GM12878 (cell line): ENCODE measurements around the gene UROC1. TPM values are rescaled to one million over a fixed set of nuclear protein-coding genes. Genes with fewer than 3 reads are reported as not detected.

Experiments
- ATAC-seq: fragments of 200-7000 bp; cut with Tn5 transposase; 3 replicates; pipeline ENCODE4 v1.9.1; 2020; ENCODE audit warnings: mild to moderate bottlenecking, moderate library complexity
- BruUV-seq: library from RNA; stranded (reverse); fragments of 400-500 nt; replicated peaks from 2 replicates; lab custom pipeline; 2021; lab: Mats Ljungman, UMichigan
- CTCF ChIA-PET: fragments of 300-600 bp; sonication (Branson Sonifier 250); formaldehyde crosslinking; extraction: SDS; loops from one replicate; lab custom pipeline; 2021; ENCODE audit warnings: inconsistent platforms; lab: Yijun Ruan, JAX
- POLR2A ChIA-PET: fragments of 350-600 bp; formaldehyde crosslinking; extraction: SDS; loops from one replicate; lab custom pipeline; 2021; ENCODE audit warnings: inconsistent platforms; lab: Charles Lee
- RAD21 ChIA-PET: fragments of 300-600 bp; sonication (Branson Sonifier 250); formaldehyde crosslinking; loops from one replicate; lab custom pipeline; 2023; ENCODE audit warnings: antibody characterized with exemption; ENCODE audit not compliant: unreplicated experiment; lab: Charles Lee
- SMC1A ChIA-PET: fragments of 300-600 bp; sonication (Branson Sonifier 250); formaldehyde crosslinking; loops from one replicate; lab custom pipeline; 2023; ENCODE audit not compliant: unreplicated experiment, uncharacterized antibody; lab: Charles Lee
- DNase-seq: peaks from one replicate; pipeline ENCODE4 v3.0.0-alpha.2; 2011; ENCODE audit warnings: low read depth, low spot score
- FAIRE-seq: peaks from 3 replicates; lab custom pipeline; 2011; peaks lifted over from hg19 to GRCh38; lab: Jason Lieb, UNC
- H2AFZ ChIP-seq: 2 replicates; pipeline ENCODE4 v1.6.0; 2011; ENCODE audit warnings: low read depth, low read length, control low read depth; ENCODE audit not compliant: control insufficient read depth
- H3K27ac ChIP-seq: 2 replicates; pipeline ENCODE4 v1.5.1; 2011; ENCODE audit warnings: control low read depth; ENCODE audit not compliant: control insufficient read depth, insufficient read depth
- H3K27me3 ChIP-seq, 2 experiments: replicated peaks in 1 of 2; 2 replicates each; pipeline versions ENCODE4 v1.6.0 to v1.6.1; 2011; ENCODE audit warnings: low read length in 1 of 2; ENCODE audit not compliant: control insufficient read depth in 2 of 2, insufficient read depth in 2 of 2
- H3K36me3 ChIP-seq, 2 experiments: 2 replicates each; pipeline ENCODE4 v1.5.1; 2011; ENCODE audit warnings: low read length in 1 of 2; ENCODE audit not compliant: control insufficient read depth in 2 of 2, insufficient read depth in 2 of 2
- H3K4me1 ChIP-seq: 2 replicates; pipeline ENCODE4 v1.6.1; 2011; ENCODE audit warnings: mild to moderate bottlenecking, low read length, moderate library complexity, mixed read lengths; ENCODE audit not compliant: control insufficient read depth, insufficient read depth
- H3K4me2 ChIP-seq: 2 replicates; pipeline ENCODE4 v1.6.0; 2011; ENCODE audit warnings: control low read depth; ENCODE audit not compliant: control insufficient read depth, insufficient read depth
- H3K4me3 ChIP-seq: fragments of 200-600 bp; sonication (generic); 2 replicates; pipeline ENCODE4 v1.5.1; 2016
- H3K79me2 ChIP-seq: 2 replicates; pipeline ENCODE4 v1.6.0; 2011; ENCODE audit warnings: low read length; ENCODE audit not compliant: control insufficient read depth, insufficient read depth
- H3K9ac ChIP-seq: 2 replicates; pipeline ENCODE4 v1.8.0; 2011; ENCODE audit warnings: low read length, control low read depth, mixed read lengths; ENCODE audit not compliant: control insufficient read depth, insufficient read depth
- H3K9me3 ChIP-seq: replicated peaks from 3 replicates; pipeline ENCODE4 v1.5.1; 2011; ENCODE audit warnings: mild to moderate bottlenecking, low read length; ENCODE audit not compliant: control insufficient read depth, insufficient read depth
- H4K20me1 ChIP-seq: 2 replicates; pipeline ENCODE4 v1.6.0; 2011; ENCODE audit not compliant: control insufficient read depth, insufficient read depth
- CBX3 ChIP-seq: fragments of 200-600 bp; sonication (generic); IDR thresholded peaks from 2 replicates; pipeline ENCODE4 v1.6.1; 2016; ENCODE audit warnings: low read depth, borderline replicate concordance
- FOXK2 ChIP-seq: fragments of 450-650 bp; IDR thresholded peaks from 2 replicates; pipeline ENCODE4 v1.6.1; 2017; ENCODE audit warnings: mild to moderate bottlenecking, moderate library complexity
- JUND ChIP-seq: IDR thresholded peaks from 2 replicates; pipeline ENCODE4 v1.6.1; 2012; ENCODE audit warnings: low read depth, mild to moderate bottlenecking, low read length, improper control_type of control experiment, moderate library complexity
- MEF2A ChIP-seq: IDR thresholded peaks from 2 replicates; pipeline ENCODE4 v1.6.1; 2011; ENCODE audit warnings: low read depth, mild to moderate bottlenecking, low read length, moderate library complexity; ENCODE audit not compliant: insufficient read depth
- MXI1 ChIP-seq: fragments of 150-350 bp; IDR thresholded peaks from 2 replicates; pipeline ENCODE4 v1.6.1; 2011; ENCODE audit warnings: low read depth, mild to moderate bottlenecking, inconsistent platforms, low read length, improper control_type of control experiment
- PAX5 ChIP-seq: IDR thresholded peaks from 2 replicates; pipeline ENCODE4 v1.6.1; 2011; ENCODE audit warnings: low read depth, low read length, borderline replicate concordance
- RBBP5 ChIP-seq: fragments of 200-600 bp; sonication (generic); conservative IDR thresholded peaks from 2 replicates; pipeline ENCODE4 v1.6.1; 2016
- RELA ChIP-seq: fragments of 450-650 bp; IDR thresholded peaks from 2 replicates; pipeline ENCODE4 v1.8.0; 2014; ENCODE audit warnings: borderline replicate concordance; ENCODE audit not compliant: partially characterized antibody
- SMARCA5 ChIP-seq: fragments of 450-650 bp; IDR thresholded peaks from 2 replicates; pipeline ENCODE4 v1.6.1; 2017; ENCODE audit warnings: mild to moderate bottlenecking
- SMC3 ChIP-seq: IDR thresholded peaks from 2 replicates; pipeline ENCODE4 v1.6.1; 2011; ENCODE audit warnings: low read length, improper control_type of control experiment, borderline replicate concordance
- WGBS: methylation state at CpG from one replicate; pipeline ENCODE4 v1.1.6; 2016; ENCODE audit warnings: low lambda C conversion rate; ENCODE audit not compliant: insufficient replicate concordance, insufficient coverage; ENCODE audit errors: missing lambda C conversion rate; 5-methylcytosine and 5-hydroxymethylcytosine counted together
- in situ Hi-C: fragments of 300-500 bp; cut with MboI; formaldehyde crosslinking; loops from 9 replicates; pipeline ENCODE4 v1.14.3; 2018; ENCODE audit warnings: mixed read lengths
- intact Hi-C: fragments of 100-400 bp; cut with micrococcal nuclease; formaldehyde crosslinking; loops from one replicate; pipeline ENCODE4 v1.14.2; 2022; ENCODE audit not compliant: unreplicated experiment
- polyA plus RNA-seq, 11 experiments: library from polyadenylated mRNA; depleted of rRNA in 4 of 11; unstranded in 6 of 11; stranded (reverse) in 5 of 11; fragments of >200 nt; fragmentation: Nextera tagmentation in 4 of 11; fragmentation: Illumina TruSeq in 1 of 11; extraction: Ambion mirVana in 4 of 11; extraction: Trizol in 1 of 11; gene quantifications; 1 replicate in 1 of 11; 2 replicates in 10 of 11; pipeline versions ENCODE4 v1.2.1 to v1.2.3, GENCODE V29; 2011 to 2016; ENCODE audit warnings: inconsistent platforms in 2 of 11, missing spikeins in 2 of 11, low read depth in 1 of 11
- total RNA-seq, 4 experiments: library from RNA; depleted of rRNA in 3 of 4; stranded (reverse); fragments of >200 nt in 3 of 4; fragmentation: Illumina TruSeq in 1 of 4; extraction: Trizol in 1 of 4; gene quantifications; 2 replicates each; pipeline versions ENCODE4 v1.2.1 to v1.2.3, GENCODE V29; 2013 to 2021
- TF ChIP-seq, protein P1 (sequence below): IDR thresholded peaks from 2 replicates; pipeline ENCODE4 v1.6.1; 2011; ENCODE audit warnings: low read depth, mild to moderate bottlenecking, low read length, moderate library complexity, borderline replicate concordance; ENCODE audit errors: extremely low read depth

The UROC1 gene
- total and polyA plus RNA-seq, 10 of the 15 experiments (the other 5 are each of a cell fraction or from before 2014, with no cell fraction given), result 0.04 TPM; not detected in 9

DNA sequence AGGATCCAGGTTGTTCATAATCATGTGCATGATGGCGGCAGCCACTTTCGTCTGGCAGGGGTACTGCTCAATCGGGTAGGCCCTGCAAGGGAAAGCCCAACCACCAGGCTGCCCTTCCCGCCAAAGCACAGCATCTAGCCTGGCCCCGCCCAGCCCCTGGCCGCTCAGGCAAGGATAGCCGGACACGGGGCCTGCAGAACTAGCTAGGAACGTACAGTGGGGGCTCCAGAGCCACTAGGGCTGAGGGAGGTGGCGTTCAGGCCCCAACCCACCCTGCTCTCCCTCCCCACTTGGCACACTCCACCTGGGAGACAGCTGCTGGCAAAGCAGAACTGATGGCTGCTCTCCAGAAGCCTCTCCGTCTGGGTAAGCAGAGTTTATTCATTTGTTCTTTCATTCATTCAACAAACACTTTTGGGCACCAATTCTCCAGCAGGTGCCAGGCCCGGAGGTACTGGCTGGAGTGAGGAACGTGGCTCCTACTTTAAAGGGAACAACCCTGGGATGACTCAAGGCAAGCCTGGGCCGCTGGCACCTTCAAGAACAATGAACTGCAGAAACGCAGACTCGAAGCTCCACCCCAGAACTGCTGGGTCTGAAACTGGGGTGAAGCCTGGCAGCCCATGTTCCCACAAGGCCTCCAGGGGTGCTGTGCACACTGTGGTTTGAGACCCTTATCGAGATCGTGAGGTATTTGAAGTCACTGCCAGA is 7.8 kb downstream of the UROC1 start:
- Histone ChIP-seq H3K4me1 (no peaks in the 10 kb centered on the region), H3K9ac (no peak overlapping the region), H4K20me1 (no peaks in the 10 kb centered on the region; the same call in 1 of the 2 replicates), H3K36me3 (no peaks in the 10 kb centered on the region), H3K4me3 (no peak overlapping the region), H3K27me3 (no peaks in the 10 kb centered on the region; a peak in 1 of 4 replicates), H3K4me2 (no peak overlapping the region), H3K79me2 (no peaks in the 10 kb centered on the region), H3K9me3 (no peaks in the 10 kb centered on the region), H2AFZ (no peak overlapping the region), H3K27ac (no peak overlapping the region)
- TF ChIP-seq RBBP5 (no peak), SMARCA5 (no peak), MXI1 (no peak), FOXK2 (no peak), MEF2A (no peak), RELA (no peak), JUND (no peak), PAX5 (no peak), CBX3 (no peak), SMC3 (no peak)
- TF ChIP-seq, protein P1, sequence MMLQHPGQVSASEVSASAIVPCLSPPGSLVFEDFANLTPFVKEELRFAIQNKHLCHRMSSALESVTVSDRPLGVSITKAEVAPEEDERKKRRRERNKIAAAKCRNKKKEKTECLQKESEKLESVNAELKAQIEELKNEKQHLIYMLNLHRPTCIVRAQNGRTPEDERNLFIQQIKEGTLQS, result no peak
- intact Hi-C loops (no loop called here), in situ Hi-C loops (no loop called here)
- no TSS peak for BruUV-seq
- SMC1A ChIA-PET, result no interaction called here
- no peak for DNase-seq
- no peak for FAIRE-seq
- POLR2A ChIA-PET, result no interaction called here
- RAD21 ChIA-PET, result no interaction called here
- WGBS, result 32% methylated on average over 18 of the region's 18 CpGs
- no peak for ATAC-seq
- CTCF ChIA-PET, result no interaction called here
